ENCODE measurements around the gene SMOC1.

DNA sequence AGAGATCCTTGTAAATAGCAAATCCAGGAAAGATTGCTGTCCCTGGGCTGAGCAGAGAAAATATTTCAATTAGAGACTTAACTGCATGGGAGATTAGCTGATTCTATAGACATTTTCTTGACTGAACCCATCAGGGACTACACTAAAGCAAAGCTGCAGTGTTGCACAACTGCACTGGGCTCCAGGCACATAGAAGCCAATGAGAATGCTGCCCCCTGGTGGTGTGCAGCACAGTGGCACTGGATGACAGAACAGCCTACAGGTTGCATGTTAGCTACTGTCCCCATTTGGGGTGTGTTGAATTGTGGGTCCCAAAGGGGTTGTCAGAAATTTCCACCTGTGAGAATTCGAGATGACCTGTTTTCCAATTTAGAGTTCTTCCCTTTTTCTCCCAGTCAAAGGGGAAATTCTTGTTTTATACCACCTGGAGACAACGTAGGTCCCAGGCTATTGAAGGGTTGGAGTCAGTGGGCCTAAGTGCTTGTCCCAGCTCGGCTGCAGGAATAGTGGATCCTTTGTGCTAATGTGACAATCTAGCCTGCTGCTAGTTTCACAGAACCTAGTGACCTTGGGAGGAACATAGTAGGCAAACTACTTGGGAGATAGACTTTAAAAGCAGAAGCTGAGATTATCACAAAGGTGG, 194.8 kb downstream of the SMOC1 start:
- TF ChIP-seq, protein P1, sequence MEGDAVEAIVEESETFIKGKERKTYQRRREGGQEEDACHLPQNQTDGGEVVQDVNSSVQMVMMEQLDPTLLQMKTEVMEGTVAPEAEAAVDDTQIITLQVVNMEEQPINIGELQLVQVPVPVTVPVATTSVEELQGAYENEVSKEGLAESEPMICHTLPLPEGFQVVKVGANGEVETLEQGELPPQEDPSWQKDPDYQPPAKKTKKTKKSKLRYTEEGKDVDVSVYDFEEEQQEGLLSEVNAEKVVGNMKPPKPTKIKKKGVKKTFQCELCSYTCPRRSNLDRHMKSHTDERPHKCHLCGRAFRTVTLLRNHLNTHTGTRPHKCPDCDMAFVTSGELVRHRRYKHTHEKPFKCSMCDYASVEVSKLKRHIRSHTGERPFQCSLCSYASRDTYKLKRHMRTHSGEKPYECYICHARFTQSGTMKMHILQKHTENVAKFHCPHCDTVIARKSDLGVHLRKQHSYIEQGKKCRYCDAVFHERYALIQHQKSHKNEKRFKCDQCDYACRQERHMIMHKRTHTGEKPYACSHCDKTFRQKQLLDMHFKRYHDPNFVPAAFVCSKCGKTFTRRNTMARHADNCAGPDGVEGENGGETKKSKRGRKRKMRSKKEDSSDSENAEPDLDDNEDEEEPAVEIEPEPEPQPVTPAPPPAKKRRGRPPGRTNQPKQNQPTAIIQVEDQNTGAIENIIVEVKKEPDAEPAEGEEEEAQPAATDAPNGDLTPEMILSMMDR (IDR thresholded peaks at IDR 0.05) = peak; percentile 89
- no peak for TF ChIP-seq ZFX (IDR thresholded peaks at IDR 0.05; ENCODE audit: borderline replicate concordance)
